ENCODE measurements around the gene STPG2.

DNA sequence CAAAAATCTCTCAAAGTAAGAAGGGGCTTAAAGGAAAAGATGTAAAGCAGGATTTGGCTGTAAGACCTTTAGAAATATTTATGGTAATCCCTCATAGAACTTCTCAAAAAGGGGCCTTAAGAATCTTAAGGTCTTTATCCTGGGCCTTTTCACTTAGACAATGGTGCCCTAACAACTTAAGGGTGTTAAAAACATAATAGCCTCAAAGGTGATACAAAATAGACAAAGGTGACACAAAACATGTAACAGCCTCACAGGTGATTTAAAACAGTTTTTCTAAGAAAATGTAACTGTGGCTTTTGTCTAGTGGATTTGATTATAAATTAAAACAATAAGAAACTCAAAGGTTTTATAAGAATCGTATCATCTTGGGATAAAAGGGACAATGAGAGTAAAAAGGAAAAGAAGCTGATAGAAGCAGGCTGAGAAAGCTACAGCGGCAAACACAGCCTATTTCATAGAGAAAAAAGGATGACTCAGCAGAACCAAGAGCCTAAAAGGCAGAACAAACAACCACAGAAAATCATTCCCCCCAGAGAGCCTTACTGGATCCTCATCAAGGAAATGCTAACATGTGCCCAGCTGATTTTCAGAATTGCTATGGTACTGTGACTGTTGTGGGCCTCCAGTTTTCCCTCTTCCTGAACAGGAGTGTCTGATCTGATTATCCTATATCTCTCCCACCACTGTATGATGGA lies 164.3 kb downstream of the STPG2 start:
- TF ChIP-seq DPF2 (IDR thresholded peaks at IDR 0.05) (no peak), JUND (IDR thresholded peaks at IDR 0.05; ENCODE audit: low read depth, low read length) (no peak), POLR2A (IDR thresholded peaks at IDR 0.05; ENCODE audit: low read depth, low read length) (no peak), NRF1 (conservative IDR thresholded peaks at IDR 0.05; ENCODE audit: low read depth, low read length) (no peak), YY1 (IDR thresholded peaks at IDR 0.05; ENCODE audit: low read depth, low read length) (no peak), GABPA (IDR thresholded peaks at IDR 0.05; ENCODE audit: low read depth) (no peak), POLR2AphosphoS5 (IDR thresholded peaks at IDR 0.05; ENCODE audit: low read length) (no peak), RUNX3 (IDR thresholded peaks at IDR 0.05; ENCODE audit: low read length) (no peak), FOXM1 (IDR thresholded peaks at IDR 0.05; ENCODE audit: low read depth, low read length) (no peak), EP300 (IDR thresholded peaks at IDR 0.05; ENCODE audit: borderline replicate concordance in 1 of 2, control insufficient read depth in 1 of 2, low read depth in 2 of 2, low read length in 2 of 2) (no peak), ZZZ3 (IDR thresholded peaks at IDR 0.05; ENCODE audit: control insufficient read depth, insufficient read length, low read depth) (no peak), CHD4 (IDR thresholded peaks at IDR 0.05) (no peak)
- TF ChIP-seq, protein P1, sequence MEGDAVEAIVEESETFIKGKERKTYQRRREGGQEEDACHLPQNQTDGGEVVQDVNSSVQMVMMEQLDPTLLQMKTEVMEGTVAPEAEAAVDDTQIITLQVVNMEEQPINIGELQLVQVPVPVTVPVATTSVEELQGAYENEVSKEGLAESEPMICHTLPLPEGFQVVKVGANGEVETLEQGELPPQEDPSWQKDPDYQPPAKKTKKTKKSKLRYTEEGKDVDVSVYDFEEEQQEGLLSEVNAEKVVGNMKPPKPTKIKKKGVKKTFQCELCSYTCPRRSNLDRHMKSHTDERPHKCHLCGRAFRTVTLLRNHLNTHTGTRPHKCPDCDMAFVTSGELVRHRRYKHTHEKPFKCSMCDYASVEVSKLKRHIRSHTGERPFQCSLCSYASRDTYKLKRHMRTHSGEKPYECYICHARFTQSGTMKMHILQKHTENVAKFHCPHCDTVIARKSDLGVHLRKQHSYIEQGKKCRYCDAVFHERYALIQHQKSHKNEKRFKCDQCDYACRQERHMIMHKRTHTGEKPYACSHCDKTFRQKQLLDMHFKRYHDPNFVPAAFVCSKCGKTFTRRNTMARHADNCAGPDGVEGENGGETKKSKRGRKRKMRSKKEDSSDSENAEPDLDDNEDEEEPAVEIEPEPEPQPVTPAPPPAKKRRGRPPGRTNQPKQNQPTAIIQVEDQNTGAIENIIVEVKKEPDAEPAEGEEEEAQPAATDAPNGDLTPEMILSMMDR (IDR thresholded peaks at IDR 0.05 in 2 of 3, conservative IDR thresholded peaks at IDR 0.05 in 1 of 3; ENCODE audit: control insufficient read depth in 2 of 3, extremely low read depth in 1 of 3, insufficient read depth in 1 of 3, low read depth in 3 of 3, low read length in 3 of 3), result no peak
- TF ChIP-seq, protein P2, sequence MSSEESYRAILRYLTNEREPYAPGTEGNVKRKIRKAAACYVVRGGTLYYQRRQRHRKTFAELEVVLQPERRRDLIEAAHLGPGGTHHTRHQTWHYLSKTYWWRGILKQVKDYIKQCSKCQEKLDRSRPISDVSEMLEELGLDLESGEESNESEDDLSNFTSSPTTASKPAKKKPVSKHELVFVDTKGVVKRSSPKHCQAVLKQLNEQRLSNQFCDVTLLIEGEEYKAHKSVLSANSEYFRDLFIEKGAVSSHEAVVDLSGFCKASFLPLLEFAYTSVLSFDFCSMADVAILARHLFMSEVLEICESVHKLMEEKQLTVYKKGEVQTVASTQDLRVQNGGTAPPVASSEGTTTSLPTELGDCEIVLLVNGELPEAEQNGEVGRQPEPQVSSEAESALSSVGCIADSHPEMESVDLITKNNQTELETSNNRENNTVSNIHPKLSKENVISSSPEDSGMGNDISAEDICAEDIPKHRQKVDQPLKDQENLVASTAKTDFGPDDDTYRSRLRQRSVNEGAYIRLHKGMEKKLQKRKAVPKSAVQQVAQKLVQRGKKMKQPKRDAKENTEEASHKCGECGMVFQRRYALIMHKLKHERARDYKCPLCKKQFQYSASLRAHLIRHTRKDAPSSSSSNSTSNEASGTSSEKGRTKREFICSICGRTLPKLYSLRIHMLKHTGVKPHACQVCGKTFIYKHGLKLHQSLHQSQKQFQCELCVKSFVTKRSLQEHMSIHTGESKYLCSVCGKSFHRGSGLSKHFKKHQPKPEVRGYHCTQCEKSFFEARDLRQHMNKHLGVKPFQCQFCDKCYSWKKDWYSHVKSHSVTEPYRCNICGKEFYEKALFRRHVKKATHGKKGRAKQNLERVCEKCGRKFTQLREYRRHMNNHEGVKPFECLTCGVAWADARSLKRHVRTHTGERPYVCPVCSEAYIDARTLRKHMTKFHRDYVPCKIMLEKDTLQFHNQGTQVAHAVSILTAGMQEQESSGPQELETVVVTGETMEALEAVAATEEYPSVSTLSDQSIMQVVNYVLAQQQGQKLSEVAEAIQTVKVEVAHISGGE (CRISPR knock-in tag; IDR thresholded peaks at IDR 0.05), result no peak
